ENCODE measurements around the gene LRMDA. TPM values are rescaled to one million over a fixed set of nuclear protein-coding genes. Genes with fewer than 3 reads are reported as not detected.

Gene LRMDA
- total RNA-seq, 3 donors from 2014 or later (not counting 1 experiment from before 2014, with no cell fraction given), result 1.4 to 2.4 (median 2.1) TPM

GRCh38 chr10:75851580-75852345 lies 420.3 kb downstream of the LRMDA start:
- Histone ChIP-seq H3K36me3 (ENCODE audit: control insufficient read depth, insufficient read depth, low read length) (no peaks in the 10 kb centered on the region), H3K4me1 (ENCODE audit: control insufficient read depth, insufficient read depth, low read length) (no peaks in the 10 kb centered on the region), H3K9me3 (ENCODE audit: control insufficient read depth, insufficient read depth, low read length) (no peaks in the 10 kb centered on the region), H3K27ac (ENCODE audit: low read length) (no peak overlapping the region), H3K4me3 (ENCODE audit: low read length) (no peak overlapping the region), H3K27me3 (ENCODE audit: control insufficient read depth, insufficient read depth, low read length) (no peaks in the 10 kb centered on the region)
- H3K4me3 Mint-ChIP-seq, result no peak overlapping the region
- ATAC-seq (no peak), DNase-seq (no peak)
- H3K4me1 Mint-ChIP-seq, result no peaks in the 10 kb centered on the region
- H3K9me3 Mint-ChIP-seq, result no peaks in the 10 kb centered on the region
- intact Hi-C loops (cut with micrococcal nuclease), result no loop called here
- 83% methylated on average over 5 of the region's 5 CpGs for WGBS (ENCODE audit: insufficient coverage)
- H3K27ac Mint-ChIP-seq, result no peak overlapping the region
- no peak for TF ChIP-seq CTCF (IDR thresholded peaks at IDR 0.05)
- H3K36me3 Mint-ChIP-seq, result no peaks in the 10 kb centered on the region
- H3K27me3 Mint-ChIP-seq (ENCODE audit: low read depth in 2 of 2), result no peaks in the 10 kb centered on the region

GRCh38 chr10:75852851-75853484 lies 421.5 kb downstream of the LRMDA start:
- DNase-seq (no peak), ATAC-seq (no peak)
- Histone ChIP-seq H3K36me3 (ENCODE audit: control insufficient read depth, insufficient read depth, low read length) (no peaks in the 10 kb centered on the region), H3K9me3 (ENCODE audit: control insufficient read depth, insufficient read depth, low read length) (no peaks in the 10 kb centered on the region), H3K4me1 (ENCODE audit: control insufficient read depth, insufficient read depth, low read length) (no peaks in the 10 kb centered on the region), H3K27ac (ENCODE audit: low read length) (no peak overlapping the region), H3K4me3 (ENCODE audit: low read length) (no peak overlapping the region), H3K27me3 (ENCODE audit: control insufficient read depth, insufficient read depth, low read length) (no peaks in the 10 kb centered on the region)
- H3K36me3 Mint-ChIP-seq, result no peaks in the 10 kb centered on the region
- no peaks in the 10 kb centered on the region for H3K27me3 Mint-ChIP-seq (ENCODE audit: low read depth in 2 of 2)
- intact Hi-C loops (cut with micrococcal nuclease), result no loop called here
- WGBS (ENCODE audit: insufficient coverage), result 95% methylated on average over 3 of the region's 3 CpGs
- no peak overlapping the region for H3K27ac Mint-ChIP-seq
- H3K4me1 Mint-ChIP-seq, result no peaks in the 10 kb centered on the region
- no peaks in the 10 kb centered on the region for H3K9me3 Mint-ChIP-seq
- no peak overlapping the region for H3K4me3 Mint-ChIP-seq
- TF ChIP-seq CTCF (IDR thresholded peaks at IDR 0.05), result no peak

- intact Hi-C loops (cut with micrococcal nuclease), result no loop called here
- Mint-ChIP-seq H3K36me3 (no peaks in the 10 kb centered on the region), H3K9me3 (no peaks in the 10 kb centered on the region), H3K27ac (no peak overlapping the region), H3K4me3 (no peak overlapping the region), H3K27me3 (ENCODE audit: low read depth in 2 of 2) (no peaks in the 10 kb centered on the region), H3K4me1 (no peaks in the 10 kb centered on the region)
- Histone ChIP-seq H3K27ac (ENCODE audit: low read length) (no peak overlapping the region), H3K9me3 (ENCODE audit: control insufficient read depth, insufficient read depth, low read length) (no peaks in the 10 kb centered on the region), H3K4me1 (ENCODE audit: control insufficient read depth, insufficient read depth, low read length) (no peaks in the 10 kb centered on the region), H3K27me3 (ENCODE audit: control insufficient read depth, insufficient read depth, low read length) (no peaks in the 10 kb centered on the region), H3K36me3 (ENCODE audit: control insufficient read depth, insufficient read depth, low read length) (no peaks in the 10 kb centered on the region), H3K4me3 (ENCODE audit: low read length) (no peak overlapping the region)
- WGBS (ENCODE audit: insufficient coverage), result 98% methylated on average over 4 of the region's 5 CpGs
- DNase-seq (no peak), ATAC-seq (no peak)
- TF ChIP-seq CTCF (IDR thresholded peaks at IDR 0.05), result no peak
These were observed 425.9 kb downstream of the LRMDA start for GRCh38 chr10:75857269-75857846.

Data from natural killer cell (primary cell).